T-helper 1 cell treated with Interleukin-12 subunit alpha and Interleukin-12 subunit beta and Interleukin-4 antibody, amounts not matched to agents 30 ng/mL and 1 ng/mL, for 36 hours (primary cell): ENCODE measurements around the gene FBXO15. TPM values are rescaled to one million over a fixed set of nuclear protein-coding genes. Genes with fewer than 3 reads are reported as not detected.

Source experiments
- intact Hi-C: fragments of 100-400 bp; cut with micrococcal nuclease; formaldehyde crosslinking; loops from one replicate; pipeline ENCODE4 v1.15.1; 2024
- total RNA-seq: library from RNA; stranded (reverse); gene quantifications from 2 replicates; pipeline ENCODE4 v1.2.3, GENCODE V29; 2022

FBXO15 gene, protein sequence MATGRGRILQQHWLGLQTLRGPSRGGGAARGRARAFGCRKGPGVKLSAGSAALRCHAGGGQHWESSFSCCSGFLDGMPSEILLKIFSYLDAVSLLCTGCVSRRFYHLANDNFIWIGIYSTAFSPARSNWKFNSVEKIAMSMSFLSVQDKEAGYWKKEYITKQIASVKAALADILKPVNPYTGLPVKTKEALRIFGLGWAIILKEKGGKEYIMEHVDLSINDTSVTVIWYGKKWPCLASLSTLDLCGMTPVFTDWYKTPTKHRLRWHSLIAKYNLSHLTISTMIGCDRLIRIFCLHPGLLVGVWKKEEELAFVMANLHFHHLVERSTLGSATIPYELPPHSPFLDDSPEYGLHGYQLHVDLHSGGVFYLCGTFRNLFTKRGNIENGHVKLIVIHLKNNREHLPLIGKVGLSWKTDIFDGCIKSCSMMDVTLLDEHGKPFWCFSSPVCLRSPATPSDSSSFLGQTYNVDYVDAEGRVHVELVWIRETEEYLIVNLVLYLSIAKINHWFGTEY
- total RNA-seq: 0.46 and 0.49 TPM in 2 replicates

DNA sequence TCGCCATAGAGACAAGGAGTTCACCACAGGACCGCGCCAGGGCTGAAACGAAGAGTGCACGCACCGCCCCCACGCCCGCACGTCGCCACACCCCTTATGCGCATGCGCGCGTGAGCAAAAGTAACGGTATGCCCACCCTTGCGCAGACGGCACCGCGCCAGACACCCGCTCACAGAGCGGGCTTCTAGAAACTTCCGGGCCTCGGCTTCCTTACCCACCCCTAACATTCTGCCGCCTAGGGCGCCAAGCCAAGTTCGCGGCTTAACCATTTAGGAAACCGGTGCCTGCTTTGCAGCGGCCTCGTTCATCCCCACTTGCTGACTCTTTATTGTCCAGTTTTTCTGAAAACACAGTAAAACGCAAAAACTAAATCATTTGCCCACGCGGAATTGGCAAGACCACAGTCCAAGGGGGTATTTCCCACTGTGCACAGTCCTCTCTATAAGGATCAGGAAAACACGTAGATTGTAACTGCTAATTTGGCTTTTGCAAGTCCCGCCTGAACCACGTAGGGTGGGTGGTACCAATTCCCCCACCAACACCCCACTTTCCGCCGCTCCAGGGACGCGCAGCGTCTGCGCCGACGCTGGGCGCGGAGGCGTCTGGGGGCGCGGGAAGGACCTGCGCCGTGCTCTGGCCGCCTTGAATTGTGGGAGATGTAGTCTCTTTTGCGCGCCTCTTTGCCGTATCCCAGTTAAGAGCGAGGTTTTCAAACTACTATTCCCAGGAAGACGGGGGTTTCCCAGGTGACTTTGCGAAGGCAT is at the start of gene FBXO15, which contains the start of gene TIMM21:
TSS of gene FBXO15 (minus strand) at position 56 of the 764 bp plus-strand sequence. CDS start at position 7, 49 bp downstream.
TSS of gene TIMM21 (plus strand) at position 745 of the 764 bp plus-strand sequence. CDS start 286 bp downstream, outside the sequence.
- intact Hi-C loops: loop anchor here (1.0 to 5.0 kb wide), 13 partner anchors 48 to 1062 kb away; partner anchors contain the start of genes TSHZ1 and ZNF407

DNA sequence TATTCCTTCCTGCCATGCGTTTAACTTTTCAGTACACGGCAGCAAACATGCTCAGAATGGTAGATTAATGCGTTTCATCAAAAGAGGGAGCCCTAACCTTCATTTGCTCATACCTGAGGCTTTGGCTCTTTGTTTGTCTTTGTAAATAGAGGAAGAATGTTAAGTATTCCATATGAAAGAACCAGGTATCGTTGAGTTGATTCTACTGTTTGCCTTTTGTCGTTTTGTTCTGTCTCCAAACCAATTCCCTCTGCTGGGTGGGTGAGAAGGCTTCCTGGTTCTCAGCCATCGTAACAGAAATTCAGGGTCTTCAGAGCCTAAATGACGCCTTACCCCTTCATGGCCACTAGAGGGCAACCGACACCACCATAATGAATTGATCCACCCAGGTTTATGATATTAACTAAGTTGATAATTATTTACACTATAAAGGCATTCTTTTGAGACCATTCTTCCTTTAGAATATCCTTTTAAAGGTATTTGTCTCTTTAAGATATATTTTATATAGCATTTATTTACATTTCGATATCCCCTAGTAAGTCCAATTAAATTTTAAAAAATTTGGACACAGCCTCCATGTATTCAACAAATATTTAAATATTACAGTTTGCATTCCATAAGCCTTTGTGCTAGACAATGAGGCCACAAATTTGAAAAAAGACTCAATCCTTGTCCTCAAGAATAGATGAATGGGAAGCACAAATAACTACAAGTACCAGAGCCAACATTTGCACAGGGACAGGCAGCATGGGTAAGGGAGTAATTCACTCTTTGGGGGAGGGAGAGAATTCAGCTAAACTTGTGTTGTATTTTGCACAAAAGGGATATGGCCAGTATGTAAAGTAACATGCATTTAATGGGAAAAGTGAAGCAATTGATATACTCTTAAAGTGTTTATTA is 48.8 kb upstream of the FBXO15 start:
- intact Hi-C loops: loop anchor here (1.0 kb wide), 8 partner anchors 48 to 401 kb away; partner anchors contain the start of genes TIMM21 and ZNF407

DNA sequence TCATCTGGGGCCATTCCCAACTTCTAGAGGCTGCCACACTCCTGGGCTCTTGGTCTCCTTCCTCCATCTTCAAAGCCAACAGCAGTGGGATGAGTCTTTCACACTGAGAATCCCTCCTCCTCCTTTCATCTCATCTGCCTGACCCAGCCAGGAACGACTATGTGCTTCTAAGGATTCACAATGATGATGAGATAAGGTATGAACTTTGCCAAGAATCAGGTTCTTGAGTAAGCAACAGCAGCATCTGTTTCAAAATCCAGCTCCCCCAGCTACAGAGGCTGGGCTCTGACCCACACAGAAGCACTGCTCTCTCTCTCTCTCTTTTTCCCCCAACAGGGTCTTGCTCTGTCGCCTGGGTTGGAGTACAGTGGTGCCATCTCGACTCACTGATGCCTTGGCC is 47.1 kb upstream of the FBXO15 start:
- intact Hi-C loops: no loop called here

DNA sequence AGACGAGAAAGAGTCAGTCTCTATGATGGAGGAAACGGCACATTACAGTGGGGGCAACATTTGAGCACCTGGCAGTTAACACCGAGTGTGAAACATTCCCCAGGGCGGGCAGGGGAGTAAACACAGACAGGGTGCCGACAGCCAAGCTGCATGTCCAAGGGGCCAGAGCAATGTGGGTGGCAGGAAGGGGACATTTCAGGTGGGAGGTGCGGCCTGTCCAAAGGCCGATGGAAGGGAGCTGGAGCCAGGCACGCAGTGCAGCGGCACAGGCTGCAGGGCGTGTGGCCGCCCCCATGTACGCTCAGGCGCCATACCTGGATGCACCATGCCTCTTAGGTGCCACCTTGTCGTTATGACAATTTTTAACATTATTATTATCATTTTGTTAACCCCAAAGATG is 43.9 kb upstream of the FBXO15 start:
- intact Hi-C loops: no loop called here

DNA sequence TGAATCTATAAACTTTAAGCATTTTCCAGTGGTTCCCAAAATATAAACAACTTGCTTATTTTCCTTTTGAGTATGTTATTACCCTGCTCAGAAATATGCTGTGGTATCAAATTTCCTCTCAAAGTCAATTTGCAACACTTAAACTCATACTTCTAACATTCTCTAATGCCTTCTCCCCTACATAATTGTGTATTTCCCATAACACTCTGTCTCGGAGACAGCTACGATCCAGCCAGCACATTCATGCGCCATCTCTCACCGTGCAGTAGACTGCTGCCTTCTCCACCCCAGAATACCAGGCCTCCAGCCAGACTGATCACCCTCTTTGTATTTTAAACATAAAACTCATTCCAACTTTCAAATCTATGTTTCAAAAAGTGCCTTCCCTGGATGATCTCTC is 42.5 kb upstream of the FBXO15 start:
- intact Hi-C loops: no loop called here

DNA sequence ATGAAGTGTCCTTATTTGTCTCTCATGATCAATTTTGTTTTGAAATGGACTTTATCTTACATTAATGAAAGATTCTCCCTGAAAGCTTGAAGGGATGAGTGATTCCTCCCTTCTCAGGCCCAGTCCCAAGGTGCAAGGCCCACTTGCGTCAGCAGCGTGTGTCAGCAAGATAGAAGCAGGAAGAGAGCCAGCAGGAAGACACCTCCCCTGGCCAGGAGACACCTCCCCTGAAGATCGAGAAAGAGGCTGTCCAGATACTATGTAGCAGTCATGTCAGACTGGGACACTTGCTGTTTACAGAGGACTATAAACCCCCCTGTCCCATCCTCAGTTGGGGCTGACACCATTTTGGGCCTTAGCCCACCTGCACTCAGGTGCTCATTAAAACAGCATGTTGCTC is 39.0 kb upstream of the FBXO15 start:
- intact Hi-C loops: loop anchor here (5.0 kb wide), 1 partner anchor 846 kb away; no protein-coding TSS in a partner anchor

DNA sequence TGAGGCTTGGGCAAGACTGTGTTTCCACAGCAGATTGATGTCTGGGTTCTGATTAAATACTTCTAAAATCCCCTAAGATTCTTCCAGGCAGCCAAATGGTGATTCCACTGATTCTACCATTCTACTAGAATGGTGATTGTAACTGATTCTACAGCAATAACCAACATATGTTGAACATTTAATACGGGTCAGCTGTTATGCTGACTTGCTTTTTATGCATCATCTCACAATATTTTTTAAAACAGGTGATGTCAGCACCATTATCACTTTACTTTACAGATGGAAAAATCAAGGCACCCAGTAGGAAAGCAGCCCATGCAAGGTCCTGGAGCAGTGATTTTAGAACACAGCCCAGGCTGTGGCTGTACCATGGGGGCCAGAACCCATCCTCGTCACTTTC is 38.2 kb upstream of the FBXO15 start:
- intact Hi-C loops: loop anchor here (5.0 kb wide), 1 partner anchor 846 kb away; no protein-coding TSS in a partner anchor

DNA sequence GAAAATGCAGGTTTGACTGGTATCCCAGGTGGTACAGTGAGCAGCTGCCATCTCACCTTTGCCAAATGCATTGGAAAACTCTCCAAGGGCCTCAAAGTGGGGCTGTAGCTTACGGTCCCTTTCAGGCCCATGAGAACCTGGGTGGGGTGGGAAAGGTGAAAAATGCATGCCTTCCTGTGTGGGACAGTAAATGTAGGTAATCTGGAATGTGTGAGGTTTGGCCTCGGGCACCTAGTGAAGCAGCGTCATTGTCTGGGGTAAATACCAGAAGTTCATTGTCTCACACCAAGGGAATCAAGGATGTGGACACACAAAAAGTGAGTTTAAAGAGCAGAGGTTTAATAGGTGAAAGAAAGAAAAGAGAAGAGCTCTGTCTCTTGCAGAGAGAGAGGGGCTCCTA is 37.2 kb upstream of the FBXO15 start:
- intact Hi-C loops: loop anchor here (5.0 kb wide), 1 partner anchor 847 kb away; no protein-coding TSS in a partner anchor

DNA sequence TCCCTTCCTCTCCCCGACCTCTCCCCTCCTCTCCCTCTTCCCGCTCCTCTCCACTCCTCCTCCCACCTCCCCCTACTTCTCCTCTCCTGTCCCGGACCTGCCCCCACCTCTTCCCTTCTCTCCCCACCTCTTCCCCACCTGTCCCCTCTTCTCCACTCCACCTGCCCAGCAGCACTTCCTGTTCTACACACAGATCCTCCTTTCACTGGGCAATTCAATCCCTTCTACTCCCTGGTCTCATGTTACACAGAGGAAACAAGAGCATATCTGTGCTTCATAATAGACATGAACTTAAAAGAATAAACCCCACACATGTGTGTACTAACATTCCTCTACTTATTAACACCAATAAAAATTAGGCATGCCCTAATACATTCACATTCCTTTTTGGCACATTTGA is 35.5 kb upstream of the FBXO15 start:
- intact Hi-C loops: no loop called here

DNA sequence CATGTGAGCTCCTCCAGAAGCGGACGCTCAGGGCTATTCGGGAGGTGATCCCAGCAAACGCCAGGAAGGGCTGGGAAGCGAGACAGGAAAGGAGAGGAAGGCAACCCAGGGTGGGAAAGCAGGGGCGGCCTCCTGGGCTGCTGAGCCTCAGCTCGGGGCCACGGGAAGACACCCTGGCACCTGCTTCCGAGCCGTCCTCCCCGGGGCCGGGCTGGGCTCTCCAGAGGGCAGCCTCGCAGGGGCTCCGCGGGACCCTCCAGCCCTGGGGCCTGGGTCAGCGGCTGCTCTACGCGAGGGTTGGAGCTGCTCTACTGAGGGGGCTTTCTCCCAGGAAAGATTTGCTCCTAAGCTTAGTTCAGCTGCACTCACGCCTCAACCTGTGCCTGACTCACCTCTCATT is 34.7 kb upstream of the FBXO15 start:
- intact Hi-C loops: no loop called here

DNA sequence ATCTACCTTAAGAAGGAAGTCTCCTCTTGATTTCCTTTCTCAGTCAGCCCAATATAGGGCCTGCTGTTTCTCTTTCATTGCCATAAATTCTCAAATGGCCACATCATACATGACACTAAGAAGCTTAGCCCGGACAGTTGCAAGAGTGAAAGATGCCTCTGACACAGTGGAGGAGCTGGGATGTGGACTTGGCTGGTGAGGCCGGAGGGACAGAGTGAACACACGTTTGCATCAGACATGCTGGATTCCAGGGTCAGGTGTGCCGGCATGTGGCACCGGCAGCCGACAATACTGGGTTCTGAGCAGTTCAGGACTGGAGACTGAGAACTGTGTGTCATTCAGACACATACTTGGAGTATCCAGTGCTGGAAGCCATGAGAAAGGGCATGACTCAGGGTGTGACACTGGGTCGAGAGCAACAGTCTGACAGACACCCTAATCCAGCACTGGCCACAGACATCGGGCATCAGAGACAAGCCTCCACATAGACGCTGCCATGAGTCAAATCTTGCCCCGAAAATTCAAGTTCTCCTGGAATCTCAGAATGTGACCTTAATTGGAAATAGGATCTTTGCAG is 32.1 kb upstream of the FBXO15 start:
- intact Hi-C loops: no loop called here

DNA sequence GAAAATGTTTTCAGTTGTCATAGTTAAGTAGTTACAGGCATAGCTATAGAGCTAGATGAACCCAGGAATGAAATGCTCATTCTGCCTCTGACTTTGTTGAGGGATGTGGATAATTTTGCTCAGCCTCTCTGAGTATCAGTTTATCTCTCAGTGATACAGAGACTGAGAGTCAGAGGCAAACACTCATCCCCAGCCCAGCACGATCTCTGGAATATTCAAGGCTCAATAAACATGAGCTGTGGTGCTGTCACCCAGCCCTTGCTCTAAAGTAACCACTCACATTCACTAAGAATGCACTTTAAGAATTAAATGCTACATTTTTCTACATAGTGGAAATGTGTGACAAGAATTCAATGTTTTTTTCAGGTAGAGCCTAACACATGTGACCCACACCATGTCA is 31.2 kb upstream of the FBXO15 start:
- intact Hi-C loops: no loop called here

DNA sequence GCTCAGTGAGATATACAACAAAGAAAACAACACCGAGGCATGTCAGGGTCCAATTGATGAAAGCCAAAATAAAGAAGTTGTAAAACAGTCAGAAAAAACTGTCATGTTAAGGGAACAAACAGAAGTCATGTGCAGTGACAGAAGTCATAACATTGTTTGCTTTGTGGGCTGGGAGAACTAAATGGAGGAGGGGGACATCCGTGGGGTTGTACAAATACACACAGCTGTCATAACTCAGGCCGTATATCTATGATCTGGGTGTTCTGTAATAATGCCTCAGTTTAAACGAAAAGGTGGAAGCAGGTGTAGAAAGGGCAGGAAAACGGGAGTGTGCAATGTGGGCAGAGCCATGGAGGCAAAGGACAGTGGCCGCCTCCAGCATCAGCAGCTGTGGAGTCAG is 28.0 kb upstream of the FBXO15 start:
- intact Hi-C loops: no loop called here

DNA sequence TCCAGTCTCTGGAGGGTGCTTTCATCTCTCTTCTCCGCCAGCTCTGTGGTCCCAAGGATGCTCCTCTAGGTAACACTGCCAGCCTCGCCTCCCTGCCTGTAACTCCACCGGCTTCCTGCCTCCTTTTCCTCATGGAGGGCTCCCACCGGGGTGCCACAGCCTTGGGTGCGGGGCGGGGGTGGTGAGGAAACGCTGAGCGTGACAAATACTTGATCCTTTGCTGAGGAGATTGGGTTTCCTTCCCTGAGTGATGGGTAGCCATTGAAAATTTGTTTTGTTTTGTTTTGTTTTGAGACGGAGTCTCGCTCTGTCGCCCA is 25.8 kb upstream of the FBXO15 start:
- intact Hi-C loops: no loop called here

DNA sequence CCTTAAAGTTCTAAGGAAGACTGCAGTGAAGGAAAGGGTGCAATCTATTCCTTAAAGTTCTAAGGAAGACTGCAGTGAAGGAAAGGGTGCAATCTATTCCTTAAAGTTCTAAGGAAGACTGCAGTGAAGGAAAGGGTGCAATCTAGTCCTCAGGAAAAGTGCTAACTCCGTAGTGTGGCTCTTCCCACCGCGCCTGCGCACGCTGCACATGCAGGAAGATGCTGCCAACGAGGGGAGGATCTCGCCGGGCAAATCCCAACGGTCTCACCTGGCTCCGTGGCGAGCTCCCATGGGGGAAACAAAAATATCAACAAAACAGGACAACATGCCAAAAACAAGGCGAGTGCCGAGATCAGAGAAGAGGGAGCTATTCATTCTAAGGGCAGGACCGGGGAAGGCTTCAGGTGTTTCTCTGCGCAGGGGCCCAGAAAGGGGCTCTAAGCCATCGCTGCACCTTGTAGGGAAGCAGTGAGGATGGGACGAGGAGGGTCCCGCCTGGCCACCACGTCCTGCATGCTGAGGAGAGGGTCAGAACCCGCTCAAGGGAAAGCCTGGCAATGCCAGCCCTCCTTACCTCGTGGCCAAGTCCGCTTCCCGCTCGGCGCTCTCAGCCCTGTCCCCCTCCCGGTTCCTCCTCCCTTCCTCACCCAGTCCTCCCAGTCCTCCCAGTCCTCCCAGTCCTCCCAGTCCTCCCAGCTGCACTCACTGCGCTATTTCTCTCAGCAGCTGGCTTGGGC is 25.2 kb upstream of the FBXO15 start:
- intact Hi-C loops: no loop called here

DNA sequence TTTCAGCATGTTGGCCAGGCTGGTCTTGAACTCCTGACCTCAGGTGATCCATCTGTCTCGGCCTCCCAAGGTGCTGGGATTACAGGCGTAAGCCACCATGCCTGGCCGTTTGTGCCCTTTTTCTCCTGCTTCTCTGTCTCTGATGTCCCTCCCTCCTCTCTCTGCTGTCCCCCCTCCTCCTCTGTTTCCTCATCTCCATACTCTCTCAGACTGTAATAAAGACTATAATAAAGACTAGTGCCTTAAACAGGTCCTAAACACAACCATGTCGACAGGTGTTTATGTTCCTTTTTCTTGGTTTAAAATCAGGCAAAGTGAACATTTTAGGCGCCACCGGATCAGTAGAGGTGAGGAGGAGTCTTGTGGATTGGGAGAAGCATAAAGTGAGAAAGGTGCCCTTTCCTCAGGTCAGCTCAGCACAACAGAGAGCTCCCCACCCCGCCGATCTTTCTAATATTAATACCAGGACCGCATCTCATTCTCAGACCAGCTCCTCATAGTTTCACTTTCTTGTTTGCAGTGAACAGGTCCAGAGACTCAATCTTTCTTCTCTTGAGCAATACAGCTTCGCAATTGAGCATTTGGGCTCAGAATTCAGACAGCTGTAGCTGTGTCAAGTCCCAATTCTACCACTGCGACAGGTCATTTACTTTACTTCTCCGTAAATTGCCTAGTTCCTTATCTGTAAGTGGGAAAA is 24.4 kb upstream of the FBXO15 start:
- intact Hi-C loops: no loop called here

DNA sequence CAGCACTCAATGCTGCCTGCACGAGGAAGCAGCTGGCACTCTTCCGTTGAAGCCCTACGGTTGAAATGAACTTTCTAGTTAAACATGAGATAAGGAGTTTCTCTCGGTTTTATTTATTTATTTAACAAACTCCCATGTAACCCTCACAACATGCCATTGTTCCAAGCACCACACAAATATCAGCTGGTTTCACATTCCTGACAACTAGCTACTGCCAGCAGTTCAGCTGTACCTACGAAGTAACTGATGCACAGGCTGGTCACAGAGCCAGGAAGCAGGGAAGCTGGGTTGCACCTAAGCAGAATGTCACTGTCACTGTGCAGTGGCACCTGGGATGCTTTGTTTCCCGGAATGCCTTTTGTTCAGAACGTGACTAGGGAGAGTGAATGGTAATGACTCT is 18.8 kb upstream of the FBXO15 start:
- intact Hi-C loops: no loop called here

DNA sequence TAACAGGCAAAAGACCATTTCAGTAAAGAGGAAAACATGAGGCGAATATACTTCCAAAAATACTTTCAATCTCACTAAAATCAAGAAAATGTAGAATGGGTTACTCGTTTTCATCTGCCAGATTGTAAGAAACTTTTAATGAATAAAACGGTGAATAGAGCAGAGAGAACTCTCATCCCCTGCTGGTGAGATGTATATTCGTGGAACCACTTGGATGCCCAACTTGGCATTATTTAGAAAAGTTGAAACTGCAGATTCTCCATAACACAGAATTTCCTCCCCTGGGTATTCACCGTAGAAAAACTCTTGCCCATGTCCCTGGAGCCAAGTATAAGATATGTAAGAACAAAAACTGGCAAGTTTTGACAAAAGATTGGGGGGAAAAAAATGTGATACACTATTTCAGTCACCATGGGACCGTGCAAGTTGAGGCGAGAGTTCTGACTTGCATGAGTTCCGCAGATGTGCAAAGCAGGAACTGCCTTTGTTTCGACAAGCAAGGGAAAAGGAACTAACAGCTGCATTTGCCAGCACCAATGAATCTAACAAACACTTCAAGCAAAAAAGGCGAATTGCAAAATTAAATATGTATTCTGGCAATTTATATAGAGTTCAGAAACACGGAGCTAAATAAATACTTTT is 15.5 kb upstream of the FBXO15 start:
- intact Hi-C loops: no loop called here

DNA sequence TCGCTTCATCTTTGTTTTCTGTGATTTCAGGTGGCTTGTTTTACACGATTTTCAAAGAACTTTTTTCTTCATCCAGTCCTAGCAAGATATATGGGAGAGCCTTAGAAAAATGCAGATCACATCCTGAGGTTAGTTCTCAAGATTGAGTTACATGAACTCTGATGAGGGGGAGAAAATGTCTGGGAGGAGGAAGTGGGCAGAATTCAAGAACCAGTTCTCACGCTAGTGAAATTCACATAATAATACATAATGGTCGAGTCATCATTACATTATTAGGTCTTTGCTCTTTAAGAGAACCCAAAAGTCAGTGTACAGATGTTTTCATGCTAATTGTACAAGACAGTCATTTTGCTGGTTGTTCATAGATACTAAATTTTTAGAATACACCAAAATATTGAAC is 7.6 kb upstream of the FBXO15 start:
- intact Hi-C loops: no loop called here
